Measurements from ENCODE around the gene TMEM150B.
A peak's percentile ranks its signal among the peaks of the same experiment; 100 is the strongest.

Gene TMEM150B

GRCh38 chr19:55324662-55325061, 479 bp downstream of the TMEM150B start:
- no peak for TF ChIP-seq ZNF274 (IDR thresholded peaks at IDR 0.05; ENCODE audit: low read depth, low read length)
- no peak for TF ChIP-seq SUZ12 (IDR thresholded peaks at IDR 0.05; ENCODE audit: extremely low read depth, insufficient read depth, insufficient read length)
- TF ChIP-seq YY1 (IDR thresholded peaks at IDR 0.05; ENCODE audit: insufficient read depth, insufficient read length), result no peak
- Histone ChIP-seq H3K9ac (ENCODE audit: insufficient read length, low read depth) (no peak overlapping the region), H3K4me1 (ENCODE audit: insufficient read depth, insufficient read length) (peaks cover 4% of the 10 kb centered on the region)

DNA sequence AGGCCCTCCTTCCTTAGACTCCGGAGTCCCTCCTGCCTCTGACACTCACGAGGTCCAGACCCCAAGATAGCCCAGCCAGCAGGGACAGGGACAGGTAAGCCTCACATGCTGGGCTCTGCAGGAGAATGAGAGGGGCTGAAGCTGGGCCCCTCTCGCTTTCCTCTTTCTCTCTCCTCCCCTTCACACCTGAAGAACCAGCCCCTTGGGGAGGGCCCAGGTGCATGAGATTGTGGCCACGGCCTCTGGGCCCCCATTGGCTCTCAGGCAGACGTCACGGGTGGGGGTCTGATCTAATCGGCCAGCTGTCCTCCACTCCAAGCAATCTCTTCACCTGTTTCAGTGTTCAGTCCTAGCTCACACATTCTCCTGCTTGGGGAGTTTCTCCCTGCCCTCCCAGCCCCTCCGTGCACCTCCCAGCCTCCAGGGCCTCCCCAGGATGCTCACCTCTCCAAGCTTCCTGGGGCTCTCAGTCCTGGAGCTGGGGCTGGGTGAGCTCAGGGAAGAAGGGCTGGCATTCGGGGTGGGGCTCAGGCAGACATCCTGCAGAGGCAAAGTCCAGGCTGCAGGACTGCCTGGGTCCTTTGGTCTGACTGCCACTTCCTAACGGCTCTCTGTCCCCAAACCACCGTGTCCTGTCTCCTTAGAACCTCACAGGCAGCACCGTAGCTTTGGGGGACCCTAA, 2.8 kb downstream of the TMEM150B start:
- no peak overlapping the region for H3K4me3 ChIP-seq (ENCODE audit: insufficient read length, low read depth)
- peaks cover 5% of the 10 kb centered on the region for H3K27me3 ChIP-seq (ENCODE audit: insufficient read depth, insufficient read length)
- no peak for TF ChIP-seq SUZ12 (IDR thresholded peaks at IDR 0.05; ENCODE audit: extremely low read depth, insufficient read depth, insufficient read length)
- no peak for TF ChIP-seq ZNF274 (IDR thresholded peaks at IDR 0.05; ENCODE audit: low read depth, low read length)
- TF ChIP-seq YY1 (IDR thresholded peaks at IDR 0.05; ENCODE audit: insufficient read depth, insufficient read length), result no peak
- H3K36me3 ChIP-seq (ENCODE audit: insufficient read depth, insufficient read length, low read length), result no peaks in the 10 kb centered on the region
- H3K9ac ChIP-seq (ENCODE audit: insufficient read length, low read depth), result no peak overlapping the region
- no peak for DNase-seq (ENCODE audit: low read depth, low spot score)
- H3K4me1 ChIP-seq (ENCODE audit: insufficient read depth, insufficient read length), result peaks cover 4% of the 10 kb centered on the region
- no peaks in the 10 kb centered on the region for H3K9me3 ChIP-seq (ENCODE audit: insufficient read depth, low read length)

More at GRCh38 chr19:55324662-55325061, 479 bp downstream of the TMEM150B start:
- no peaks in the 10 kb centered on the region for H3K36me3 ChIP-seq (ENCODE audit: insufficient read depth, insufficient read length, low read length)
- no peak for DNase-seq (ENCODE audit: low read depth, low spot score)
- H3K4me3 ChIP-seq (ENCODE audit: insufficient read length, low read depth), result no peak overlapping the region
- no peaks in the 10 kb centered on the region for H3K9me3 ChIP-seq (ENCODE audit: insufficient read depth, low read length)
- H3K27me3 ChIP-seq (ENCODE audit: insufficient read depth, insufficient read length), result peaks cover 5% of the 10 kb centered on the region

- Histone ChIP-seq H3K4me3 (ENCODE audit: insufficient read length, low read depth) (no peak overlapping the region), H3K4me1 (ENCODE audit: insufficient read depth, insufficient read length) (peaks cover 4% of the 10 kb centered on the region), H3K36me3 (ENCODE audit: insufficient read depth, insufficient read length, low read length) (no peaks in the 10 kb centered on the region), H3K9ac (ENCODE audit: insufficient read length, low read depth) (peak overlapping the region; percentile 26), H3K9me3 (ENCODE audit: insufficient read depth, low read length) (no peaks in the 10 kb centered on the region), H3K27me3 (ENCODE audit: insufficient read depth, insufficient read length) (peaks cover 5% of the 10 kb centered on the region)
- DNase-seq (ENCODE audit: low read depth, low spot score), result no peak
- TF ChIP-seq YY1 (IDR thresholded peaks at IDR 0.05; ENCODE audit: insufficient read depth, insufficient read length), result no peak
- TF ChIP-seq SUZ12 (IDR thresholded peaks at IDR 0.05; ENCODE audit: extremely low read depth, insufficient read depth, insufficient read length), result no peak
- no peak for TF ChIP-seq ZNF274 (IDR thresholded peaks at IDR 0.05; ENCODE audit: low read depth, low read length)
Observed at GRCh38 chr19:55321466-55322137, 3.5 kb downstream of the TMEM150B start.

- TF ChIP-seq YY1 (IDR thresholded peaks at IDR 0.05; ENCODE audit: insufficient read depth, insufficient read length) (no peak), ZNF274 (IDR thresholded peaks at IDR 0.05; ENCODE audit: low read depth, low read length) (no peak), SUZ12 (IDR thresholded peaks at IDR 0.05; ENCODE audit: extremely low read depth, insufficient read depth, insufficient read length) (no peak)
- Histone ChIP-seq H3K9ac (ENCODE audit: insufficient read length, low read depth) (peak overlapping the region; percentile 26), H3K4me1 (ENCODE audit: insufficient read depth, insufficient read length) (peaks cover 4% of the 10 kb centered on the region), H3K27me3 (ENCODE audit: insufficient read depth, insufficient read length) (peaks cover 5% of the 10 kb centered on the region), H3K4me3 (ENCODE audit: insufficient read length, low read depth) (no peak overlapping the region), H3K9me3 (ENCODE audit: insufficient read depth, low read length) (no peaks in the 10 kb centered on the region), H3K36me3 (ENCODE audit: insufficient read depth, insufficient read length, low read length) (no peaks in the 10 kb centered on the region)
- DNase-seq (ENCODE audit: low read depth, low spot score), result no peak
Observed at GRCh38 chr19:55320844-55321419, 4.2 kb downstream of the TMEM150B start.

DNA sequence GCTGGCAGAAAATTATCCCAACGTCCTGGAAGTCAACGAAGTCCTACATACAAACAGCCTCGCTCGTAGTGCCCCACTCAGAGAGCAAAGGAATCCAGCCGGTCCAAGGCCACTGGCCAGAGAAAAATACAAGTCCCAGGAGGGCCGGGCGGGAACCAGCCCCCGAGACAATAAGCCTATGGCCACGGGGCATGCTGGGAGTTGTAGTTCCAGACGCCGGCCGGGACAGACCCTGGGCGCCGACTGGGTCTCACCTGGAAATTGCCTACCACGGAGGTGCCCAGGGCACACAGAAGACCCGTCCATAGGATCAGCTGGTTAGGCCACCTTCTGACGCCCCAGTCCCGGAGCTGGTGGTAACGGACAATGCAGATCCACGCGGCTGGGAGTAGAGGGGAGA, 5.4 kb downstream of the TMEM150B start:
- no peak overlapping the region for H3K4me3 ChIP-seq (ENCODE audit: insufficient read length, low read depth)
- H3K9ac ChIP-seq (ENCODE audit: insufficient read length, low read depth), result peak overlapping the region; percentile 50
- no peaks in the 10 kb centered on the region for H3K36me3 ChIP-seq (ENCODE audit: insufficient read depth, insufficient read length, low read length)
- DNase-seq (ENCODE audit: low read depth, low spot score), result no peak
- H3K9me3 ChIP-seq (ENCODE audit: insufficient read depth, low read length), result no peaks in the 10 kb centered on the region
- TF ChIP-seq SUZ12 (IDR thresholded peaks at IDR 0.05; ENCODE audit: extremely low read depth, insufficient read depth, insufficient read length), result no peak
- peaks cover 2% of the 10 kb centered on the region for H3K4me1 ChIP-seq (ENCODE audit: insufficient read depth, insufficient read length)
- H3K27me3 ChIP-seq (ENCODE audit: insufficient read depth, insufficient read length), result peaks cover 5% of the 10 kb centered on the region

- Histone ChIP-seq H3K4me1 (ENCODE audit: insufficient read depth, insufficient read length) (peaks cover 8% of the 10 kb centered on the region), H3K9ac (ENCODE audit: insufficient read length, low read depth) (no peak overlapping the region), H3K4me3 (ENCODE audit: insufficient read length, low read depth) (no peak overlapping the region), H3K36me3 (ENCODE audit: insufficient read depth, insufficient read length, low read length) (peaks cover 4% of the 10 kb centered on the region), H3K27me3 (ENCODE audit: insufficient read depth, insufficient read length) (peaks cover 5% of the 10 kb centered on the region), H3K9me3 (ENCODE audit: insufficient read depth, low read length) (no peaks in the 10 kb centered on the region)
- no peak for DNase-seq (ENCODE audit: low read depth, low spot score)
- TF ChIP-seq ZNF274 (IDR thresholded peaks at IDR 0.05; ENCODE audit: low read depth, low read length), result no peak
- no peak for TF ChIP-seq YY1 (IDR thresholded peaks at IDR 0.05; ENCODE audit: insufficient read depth, insufficient read length)
- no peak for TF ChIP-seq SUZ12 (IDR thresholded peaks at IDR 0.05; ENCODE audit: extremely low read depth, insufficient read depth, insufficient read length)
Observed at GRCh38 chr19:55316646-55317045, 8.5 kb downstream of the TMEM150B start.

- H3K27me3 ChIP-seq (ENCODE audit: insufficient read depth, insufficient read length), result peaks cover under 1% of the 10 kb centered on the region
- peaks cover 4% of the 10 kb centered on the region for H3K36me3 ChIP-seq (ENCODE audit: insufficient read depth, insufficient read length, low read length)
- no peak overlapping the region for H3K9ac ChIP-seq (ENCODE audit: insufficient read length, low read depth)
- H3K9me3 ChIP-seq (ENCODE audit: insufficient read depth, low read length), result no peaks in the 10 kb centered on the region
- no peak overlapping the region for H3K4me3 ChIP-seq (ENCODE audit: insufficient read length, low read depth)
- DNase-seq (ENCODE audit: low read depth, low spot score), result no peak
- H3K4me1 ChIP-seq (ENCODE audit: insufficient read depth, insufficient read length), result peaks cover 8% of the 10 kb centered on the region
- TF ChIP-seq SUZ12 (IDR thresholded peaks at IDR 0.05; ENCODE audit: extremely low read depth, insufficient read depth, insufficient read length), result no peak
- TF ChIP-seq ZNF274 (IDR thresholded peaks at IDR 0.05; ENCODE audit: low read depth, low read length), result no peak
- TF ChIP-seq YY1 (IDR thresholded peaks at IDR 0.05; ENCODE audit: insufficient read depth, insufficient read length), result no peak
Observed at GRCh38 chr19:55315956-55316525, 9.1 kb downstream of the TMEM150B start.

Data from NT2/D1 (cell line).